ENCODE measurements around the gene COL4A2. TPM values are rescaled to one million over a fixed set of nuclear protein-coding genes. Genes with fewer than 3 reads are reported as not detected.

Gene COL4A2
- polyA plus RNA-seq, 12 donors, result 347 to 994 (median 444) TPM

DNA sequence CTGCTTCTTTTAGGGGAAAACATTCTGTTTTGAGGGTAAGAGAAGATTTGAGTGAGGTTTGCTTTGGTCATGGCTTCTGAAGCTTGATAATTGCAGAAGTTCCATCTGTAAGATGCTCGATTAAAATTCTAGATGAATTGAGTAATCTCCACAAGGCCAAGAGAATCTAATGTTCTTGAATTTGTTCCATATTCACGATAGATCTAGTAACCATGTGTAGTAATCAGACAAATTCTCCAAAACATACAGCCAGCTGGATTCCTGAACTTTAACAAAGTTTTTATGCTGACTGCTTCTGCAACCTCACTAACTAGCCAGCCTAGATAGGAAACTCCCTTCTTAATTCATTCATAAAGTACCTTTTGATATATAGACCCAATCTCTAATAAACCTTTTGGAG lies 92.7 kb downstream of the COL4A2 start:
- no peak for DNase-seq

DNA sequence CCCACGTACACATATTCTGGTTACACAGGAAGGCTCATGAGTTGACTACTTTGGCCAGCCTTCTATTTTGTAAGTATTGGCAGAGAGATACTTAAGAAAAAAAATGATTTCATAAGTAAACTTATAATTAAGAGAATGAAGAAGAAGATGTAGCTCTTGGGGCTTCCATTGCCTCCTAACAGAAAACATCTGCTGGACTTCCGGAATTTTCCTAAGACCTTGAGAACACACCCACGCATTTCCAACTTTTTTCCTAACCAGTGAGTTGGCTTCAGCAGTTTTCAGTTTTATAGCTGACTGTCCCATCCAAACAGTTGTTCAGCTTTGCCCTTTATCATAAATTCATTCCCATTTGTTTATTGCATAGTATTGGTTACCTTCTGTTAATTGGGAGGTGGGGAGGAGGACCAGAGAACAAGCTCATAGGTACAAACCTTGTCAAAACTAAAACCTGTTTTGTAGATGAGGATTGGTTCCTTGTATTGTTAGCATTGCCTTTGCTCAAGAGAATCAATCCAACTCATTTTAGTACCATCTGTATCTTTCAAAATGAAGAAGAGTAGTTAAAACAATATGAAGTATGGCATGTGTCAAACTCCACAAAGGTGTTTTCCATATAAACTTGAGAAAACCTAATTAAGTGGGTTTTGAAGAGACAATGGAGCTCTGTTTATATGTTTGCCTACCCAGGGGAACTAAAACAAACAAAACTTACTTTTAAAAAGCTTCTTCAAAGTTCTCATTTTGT lies 93.9 kb downstream of the COL4A2 start:
- peak; percentile 78 for DNase-seq

GRCh38 chr13:110402299-110403069 lies 95.4 kb downstream of the COL4A2 start:
- no peak for DNase-seq

- no peak for DNase-seq
Observed at GRCh38 chr13:110403315-110403714, 96.2 kb downstream of the COL4A2 start.

GRCh38 chr13:110403721-110404120 lies 96.6 kb downstream of the COL4A2 start:
- DNase-seq, result no peak

DNA sequence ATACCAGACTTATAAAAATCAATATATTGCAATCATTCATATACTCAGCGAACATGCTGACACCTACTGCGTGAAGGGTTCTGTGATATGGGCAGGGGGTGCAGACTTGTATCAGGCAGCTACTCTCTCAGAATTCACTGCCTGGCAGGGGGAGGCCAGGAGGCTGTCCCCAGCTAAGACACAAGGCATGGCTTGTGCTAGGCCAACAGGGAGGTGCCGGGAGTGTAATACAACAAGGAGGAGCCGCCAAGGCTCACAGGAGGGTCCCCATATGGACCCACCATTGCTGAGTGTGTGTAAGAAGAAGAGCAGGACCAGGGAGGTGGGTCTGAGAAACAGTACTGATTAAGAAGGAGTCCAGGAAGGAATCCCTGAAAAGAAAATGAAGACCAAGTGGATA lies 97.2 kb downstream of the COL4A2 start:
- DNase-seq, result no peak

GRCh38 chr13:110405597-110406450 lies 98.7 kb downstream of the COL4A2 start:
- no peak for DNase-seq

- DNase-seq, result no peak
Observed at GRCh38 chr13:110407021-110407420, 99.9 kb downstream of the COL4A2 start.

- no peak for DNase-seq
Observed at GRCh38 chr13:110407531-110407930, 100.4 kb downstream of the COL4A2 start.

DNA sequence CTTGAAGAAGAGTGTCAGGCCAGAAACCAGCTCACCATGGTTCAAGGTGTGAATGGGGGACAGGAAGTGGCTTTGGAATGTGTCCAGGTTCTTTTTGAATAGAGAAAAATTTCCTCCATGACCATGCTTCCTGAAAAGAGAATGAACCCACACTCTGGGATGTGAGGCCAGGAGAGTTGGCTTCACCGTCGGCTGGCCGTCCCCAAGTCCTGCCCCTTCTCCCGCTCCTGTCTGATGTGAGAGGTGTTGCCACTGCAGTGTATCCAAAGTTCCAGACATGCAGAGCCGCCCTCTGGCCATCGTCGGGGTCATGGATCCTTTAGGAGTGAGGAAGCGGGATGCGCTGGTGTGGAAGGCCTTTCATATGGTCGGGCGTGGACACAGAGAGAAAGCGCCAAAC lies 101.2 kb downstream of the COL4A2 start:
- DNase-seq, result no peak

- no peak for DNase-seq
Observed at GRCh38 chr13:110409581-110409992, 102.5 kb downstream of the COL4A2 start.

GRCh38 chr13:110410000-110410399 lies 102.9 kb downstream of the COL4A2 start:
- DNase-seq, result no peak

DNA sequence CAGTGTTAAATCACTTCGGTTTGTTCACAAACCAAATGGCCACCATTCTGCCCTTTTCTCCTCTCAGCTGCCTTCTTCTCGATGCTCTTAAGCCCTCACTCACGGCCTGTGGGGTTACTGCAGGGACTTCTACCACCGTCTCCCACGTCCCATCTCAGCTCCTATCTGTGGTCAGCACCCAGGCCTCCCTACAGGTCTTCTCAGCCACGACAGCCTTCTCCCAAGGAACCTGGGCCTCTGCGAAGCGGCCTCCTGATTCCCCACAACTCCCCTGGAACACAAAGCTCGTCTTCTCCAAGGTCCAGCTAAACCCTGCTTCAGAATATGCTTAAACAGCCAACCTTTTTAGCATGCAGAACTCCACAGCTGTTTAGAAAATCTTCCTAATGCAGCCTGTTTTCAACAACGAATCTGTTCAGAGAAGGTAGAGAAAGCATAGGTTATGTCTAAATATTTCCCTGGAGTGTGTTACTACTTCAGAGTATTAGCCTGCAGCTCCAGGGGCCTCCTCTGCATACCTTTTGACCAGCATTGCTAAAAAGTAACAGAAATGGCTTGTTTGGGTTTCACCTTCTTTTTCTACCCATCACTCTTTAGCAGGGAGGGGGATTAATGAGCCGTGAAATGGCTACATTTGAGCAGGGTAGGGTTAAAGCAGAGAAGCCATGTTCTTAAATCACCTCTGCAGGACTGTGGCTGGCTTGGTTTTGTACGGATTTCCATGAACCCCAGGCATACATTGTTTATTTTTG lies 104.0 kb downstream of the COL4A2 start:
- DNase-seq, result no peak

- DNase-seq, result no peak
Observed at GRCh38 chr13:110411688-110412059, 104.6 kb downstream of the COL4A2 start.

DNA sequence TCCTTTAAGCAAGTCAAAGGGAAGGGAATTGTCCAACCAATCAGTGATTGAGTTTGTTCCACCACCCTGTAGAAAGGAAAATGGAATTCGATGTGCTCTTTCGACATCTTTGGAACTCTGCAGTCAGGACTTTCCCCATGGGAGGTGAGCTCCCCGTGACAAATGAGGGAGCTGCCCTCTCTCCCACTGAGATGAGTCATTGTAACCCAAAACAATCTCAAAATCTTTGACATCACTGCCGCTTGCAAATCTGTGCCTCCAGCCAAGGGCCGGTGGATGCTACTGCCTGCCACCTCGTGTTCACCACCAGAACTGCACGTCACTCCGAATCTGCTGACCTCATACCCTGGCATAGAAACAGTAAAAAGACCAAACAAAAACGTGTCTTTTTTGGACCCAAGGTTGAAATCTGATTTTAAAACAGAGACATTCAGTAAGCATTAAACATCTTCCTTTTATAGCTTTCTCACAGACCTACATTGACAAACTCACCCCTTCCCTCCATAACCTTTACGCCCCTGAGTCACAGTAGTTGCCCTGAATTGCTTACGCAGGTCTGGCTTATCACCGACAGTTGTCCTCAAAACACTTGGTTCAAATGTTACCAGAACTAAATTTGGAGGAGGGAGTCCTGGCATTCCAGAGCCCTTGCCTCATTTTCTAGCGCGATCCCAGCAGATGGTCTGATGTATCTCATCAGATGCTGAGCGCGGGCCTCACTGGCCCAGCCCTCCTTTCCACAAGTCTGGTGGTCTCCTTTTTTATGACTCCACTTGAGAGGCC lies 105.2 kb downstream of the COL4A2 start:
- DNase-seq, result peak; percentile 94

DNA sequence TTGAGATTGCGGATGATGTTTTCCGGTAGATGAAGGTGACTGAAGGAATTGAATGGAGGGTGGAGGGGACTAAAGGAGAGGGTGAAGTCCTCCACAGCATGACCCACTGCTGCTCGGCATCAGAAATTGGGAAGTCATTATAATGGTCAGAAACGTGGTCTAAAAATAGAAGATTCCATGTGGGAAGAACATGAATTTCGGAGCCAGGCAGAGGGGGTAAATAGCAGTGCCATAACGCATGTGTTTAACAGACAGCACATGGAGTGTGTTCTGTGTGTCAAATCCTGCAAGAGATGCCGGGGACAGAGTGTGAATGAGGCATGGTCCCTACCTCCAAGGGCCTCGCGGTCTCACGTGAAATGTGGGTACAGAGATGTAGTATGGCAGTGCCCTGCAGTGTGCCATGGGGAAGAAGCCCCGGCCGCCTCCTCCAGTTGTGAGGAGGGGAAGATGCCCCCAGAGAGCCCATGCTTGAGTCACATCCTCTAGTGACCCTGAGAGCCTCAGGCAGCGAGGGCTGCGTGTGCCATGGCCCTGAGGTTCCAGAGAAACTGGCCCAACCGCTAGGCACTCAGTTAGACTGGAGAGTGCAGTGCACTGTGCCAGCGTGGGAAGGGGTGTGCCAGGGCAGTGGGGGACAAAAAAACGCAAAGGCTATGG lies 106.1 kb downstream of the COL4A2 start:
- DNase-seq, result no peak

GRCh38 chr13:110413676-110414040 lies 106.6 kb downstream of the COL4A2 start:
- no peak for DNase-seq

- no peak for DNase-seq
Observed at GRCh38 chr13:110414283-110414682, 107.2 kb downstream of the COL4A2 start.

GRCh38 chr13:110414931-110415330 lies 107.8 kb downstream of the COL4A2 start:
- no peak for DNase-seq

- DNase-seq, result no peak
Observed at GRCh38 chr13:110415669-110416068, 108.6 kb downstream of the COL4A2 start.
